GM12873 (cell line): ENCODE measurements around the gene OR2F1.

ENCODE experiments used
- CTCF ChIP-seq: IDR thresholded peaks from 2 replicates; pipeline ENCODE4 v1.5.1; 2012; ENCODE audit warnings: low read depth, mild to moderate bottlenecking, moderate library complexity, low read length, control low read depth; ENCODE audit not compliant: insufficient read depth; ENCODE audit errors: missing control alignments

OR2F1 gene

GRCh38 chr7:144009361-144009760 lies 54.7 kb downstream of the OR2F1 start:
- TF ChIP-seq CTCF: no peak

GRCh38 chr7:144011458-144012230 lies 57.0 kb downstream of the OR2F1 start:
- TF ChIP-seq CTCF: no peak
